Mucosa of descending colon (tissue), 3 donors: ENCODE data around the gene FAAP100. TPM values are rescaled to one million over a fixed set of nuclear protein-coding genes. Genes with fewer than 3 reads are reported as not detected.

Experiments used
- ATAC-seq: fragments of 200-7000 bp; cut with Tn5 transposase; one replicate; pipeline ENCODE4 v1.9.1; 2020; ENCODE audit warnings: mild to moderate bottlenecking, moderate library complexity
- DNase-seq, 3 donors: peaks; one replicate each; pipeline ENCODE4 v3.0.0-alpha.2; 2020
- H3K36me3 ChIP-seq: fragments of 200-600 bp; one replicate; pipeline ENCODE4 v1.8.0; 2021; ENCODE audit warnings: low read depth, mild to moderate bottlenecking
- H3K4me1 ChIP-seq: fragments of 200-600 bp; one replicate; pipeline ENCODE4 v1.8.0; 2021; ENCODE audit warnings: low read depth, mild to moderate bottlenecking
- H3K4me3 ChIP-seq: fragments of 200-600 bp; one replicate; pipeline ENCODE4 v1.8.0; 2021; ENCODE audit warnings: mild to moderate bottlenecking
- H3K9me3 ChIP-seq: fragments of 200-600 bp; one replicate; pipeline ENCODE4 v1.8.0; 2021; ENCODE audit warnings: mild to moderate bottlenecking
- intact Hi-C, 2 donors: fragments of 100-400 bp; cut with DNase I in 1 of 2; cut with micrococcal nuclease in 1 of 2; formaldehyde crosslinking; loops; one replicate each; pipeline versions ENCODE4 v1.11.0 to v1.11.1; 2022; cut with DNase I, micrococcal nuclease
- total RNA-seq, 3 donors: library from RNA; stranded (reverse); fragmentation: NEBNext Ultra II Directional in 2 of 3; extraction: Animal tissue kit (Norgen Biotek cat#: 25700) in 2 of 3; gene quantifications; one replicate each; pipeline versions ENCODE4 v1.2.1 to v1.2.4, GENCODE V29; 2021 to 2023
- TF ChIP-seq, protein P1 (sequence below): fragments of 200-600 bp; IDR thresholded peaks from one replicate; pipeline ENCODE4 v1.8.0; 2022; ENCODE audit warnings: antibody characterized with exemption, mild to moderate bottlenecking
- donor health status: DM: no; HTN: no; CAD: no; lungs with moderate emphysema.
- donor health status: DM: no; HTN: no; CAD: no.
- donor health status: DM: no; HTN: yes; CAD: no.

Gene FAAP100
- total RNA-seq, 3 donors from 2014 or later, result 23.2 to 28.9 (median 25.0) TPM

- ATAC-seq (no peak), DNase-seq (peak in 1 of 3 donors; percentile 34)
- Histone ChIP-seq H3K9me3 (no peaks in the 10 kb centered on the region), H3K36me3 (no peaks in the 10 kb centered on the region), H3K4me3 (peak overlapping the region; percentile 98), H3K4me1 (peaks cover 12% of the 10 kb centered on the region)
- TF ChIP-seq, protein P1, sequence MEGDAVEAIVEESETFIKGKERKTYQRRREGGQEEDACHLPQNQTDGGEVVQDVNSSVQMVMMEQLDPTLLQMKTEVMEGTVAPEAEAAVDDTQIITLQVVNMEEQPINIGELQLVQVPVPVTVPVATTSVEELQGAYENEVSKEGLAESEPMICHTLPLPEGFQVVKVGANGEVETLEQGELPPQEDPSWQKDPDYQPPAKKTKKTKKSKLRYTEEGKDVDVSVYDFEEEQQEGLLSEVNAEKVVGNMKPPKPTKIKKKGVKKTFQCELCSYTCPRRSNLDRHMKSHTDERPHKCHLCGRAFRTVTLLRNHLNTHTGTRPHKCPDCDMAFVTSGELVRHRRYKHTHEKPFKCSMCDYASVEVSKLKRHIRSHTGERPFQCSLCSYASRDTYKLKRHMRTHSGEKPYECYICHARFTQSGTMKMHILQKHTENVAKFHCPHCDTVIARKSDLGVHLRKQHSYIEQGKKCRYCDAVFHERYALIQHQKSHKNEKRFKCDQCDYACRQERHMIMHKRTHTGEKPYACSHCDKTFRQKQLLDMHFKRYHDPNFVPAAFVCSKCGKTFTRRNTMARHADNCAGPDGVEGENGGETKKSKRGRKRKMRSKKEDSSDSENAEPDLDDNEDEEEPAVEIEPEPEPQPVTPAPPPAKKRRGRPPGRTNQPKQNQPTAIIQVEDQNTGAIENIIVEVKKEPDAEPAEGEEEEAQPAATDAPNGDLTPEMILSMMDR, result no peak
- intact Hi-C loops, result loop anchor here in 1 of 2 donors (10.0 kb wide), 1 partner anchor 115 kb away; the partner anchor contains the start of gene BAHCC1
Measured at GRCh38 chr17:81509972-81510784, 42.0 kb downstream of the FAAP100 start.

DNA sequence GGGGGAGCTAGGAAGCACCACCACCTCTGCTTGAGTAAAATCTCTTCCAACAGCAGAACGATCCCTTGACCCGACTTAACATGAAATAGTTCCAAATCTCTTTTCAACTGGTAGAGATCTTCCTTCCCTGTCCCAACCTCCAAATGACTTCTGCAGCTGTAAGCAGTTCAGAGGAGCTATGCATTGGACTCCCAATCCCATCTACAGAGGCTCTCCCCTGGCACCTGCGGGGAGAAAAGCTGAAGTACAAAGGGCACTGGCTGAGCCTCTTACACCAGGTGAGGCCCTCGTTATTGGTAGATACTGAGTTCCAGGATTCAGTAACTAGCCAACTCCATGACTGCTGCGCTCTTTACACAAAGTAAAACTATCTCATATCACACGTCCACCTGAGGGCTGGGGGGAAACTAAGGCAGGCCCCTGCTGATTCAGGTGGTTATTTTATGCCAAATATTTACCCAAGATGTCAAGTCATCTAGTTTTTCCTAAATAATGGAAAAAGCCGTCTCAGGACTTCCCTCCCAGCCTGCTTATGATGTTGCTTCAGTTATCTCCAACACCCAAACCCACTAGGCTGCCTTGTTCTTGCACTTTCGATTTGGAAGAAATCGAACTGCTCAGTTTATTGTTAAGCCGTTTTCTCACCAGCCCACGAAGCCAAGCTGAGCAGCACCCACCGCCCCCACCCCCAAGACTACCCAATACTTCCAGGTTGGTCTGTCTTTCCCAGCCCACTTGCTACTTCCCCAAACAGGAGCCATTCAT, 42.8 kb downstream of the FAAP100 start:
- Histone ChIP-seq H3K36me3 (no peaks in the 10 kb centered on the region), H3K4me1 (peaks cover 12% of the 10 kb centered on the region), H3K4me3 (peak overlapping the region; percentile 98), H3K9me3 (no peaks in the 10 kb centered on the region)
- DNase-seq (peak in 2 of 3 donors; percentile 48 to 51), ATAC-seq (no peak)
- TF ChIP-seq, protein P1, result no peak
- intact Hi-C loops, result no loop called here

DNA sequence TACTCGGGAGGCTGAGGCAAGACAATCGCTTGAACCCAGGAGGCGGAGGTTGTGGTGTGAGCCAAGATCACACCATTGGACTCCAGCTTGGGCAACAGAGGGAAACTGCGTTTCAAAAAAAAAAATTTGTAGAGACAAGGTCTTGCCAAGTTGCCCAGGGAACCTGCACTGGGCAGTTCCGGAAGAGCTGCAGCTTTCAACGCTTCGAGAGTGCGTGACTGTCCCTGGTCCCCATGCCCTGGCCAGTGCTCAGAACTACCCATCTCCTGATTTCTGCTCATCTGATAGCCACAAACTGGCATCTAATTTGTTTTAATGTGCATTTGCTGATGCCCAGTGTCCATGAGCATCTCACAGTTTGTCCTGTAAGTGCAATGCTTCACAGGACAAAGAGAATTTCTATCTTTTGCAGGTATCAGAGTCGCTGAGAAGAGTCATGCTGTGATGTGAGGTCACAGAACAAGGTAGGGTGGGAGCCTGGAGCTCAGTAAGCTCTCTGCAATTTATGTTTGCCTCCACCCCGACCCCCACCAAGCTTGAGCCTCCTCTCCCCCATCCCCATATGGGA, 43.4 kb downstream of the FAAP100 start:
- intact Hi-C loops, result no loop called here
- Histone ChIP-seq H3K36me3 (no peaks in the 10 kb centered on the region), H3K4me1 (peaks cover 12% of the 10 kb centered on the region), H3K9me3 (no peaks in the 10 kb centered on the region), H3K4me3 (no peak overlapping the region)
- TF ChIP-seq, protein P1, result no peak
- peak; percentile 1 for ATAC-seq
- peak in 1 of 3 donors; percentile 36 for DNase-seq

DNA sequence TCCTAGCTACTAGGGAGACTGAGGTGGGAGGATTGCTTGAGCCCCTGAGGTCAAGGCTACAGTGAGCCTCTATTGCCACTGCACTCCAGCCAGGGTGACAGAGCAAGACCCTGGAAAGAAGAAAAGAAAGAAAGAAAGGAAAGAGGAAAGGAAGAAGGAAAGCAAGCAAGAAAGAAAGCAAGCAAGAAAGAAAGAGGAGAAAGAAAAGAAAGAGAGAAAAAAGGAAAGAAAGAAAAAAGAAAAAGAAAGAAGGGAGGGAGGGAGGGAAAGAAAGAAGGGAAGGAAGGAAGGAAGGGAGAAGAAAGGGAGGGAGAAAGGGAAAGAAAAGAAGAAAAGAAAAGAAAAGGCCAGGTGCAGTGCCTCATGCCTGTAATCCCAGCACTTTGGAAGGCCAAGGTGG, 48.5 kb downstream of the FAAP100 start:
- TF ChIP-seq, protein P1, result no peak
- no peak for ATAC-seq
- no peaks in the 10 kb centered on the region for H3K4me1 ChIP-seq
- no peak overlapping the region for H3K4me3 ChIP-seq
- no peaks in the 10 kb centered on the region for H3K36me3 ChIP-seq
- no peak for DNase-seq
- intact Hi-C loops, result no loop called here
- no peaks in the 10 kb centered on the region for H3K9me3 ChIP-seq

GRCh38 chr17:81502471-81503017, 49.6 kb downstream of the FAAP100 start:
- Histone ChIP-seq H3K4me1 (no peaks in the 10 kb centered on the region), H3K4me3 (no peak overlapping the region), H3K9me3 (no peaks in the 10 kb centered on the region), H3K36me3 (no peaks in the 10 kb centered on the region)
- intact Hi-C loops, result no loop called here
- ATAC-seq (no peak), DNase-seq (no peak)
- TF ChIP-seq, protein P1, result no peak
